Ovary (tissue), 9 donors: Measurements from ENCODE around the gene SULT1C3. TPM values are rescaled to one million over a fixed set of nuclear protein-coding genes. Genes with fewer than 3 reads are reported as not detected.

Source experiments
- DNase-seq, 5 donors: peaks; one replicate each; pipeline ENCODE4 v3.0.0-alpha.2; 2019 to 2020
- H3K27ac ChIP-seq, 2 donors: fragments of 200-600 bp; one replicate each; pipeline versions ENCODE4 v1.5.1 to v1.8.0; 2019 to 2022
- H3K27me3 ChIP-seq: fragments of 200-600 bp; one replicate; pipeline ENCODE4 v1.8.0; 2022
- H3K36me3 ChIP-seq: fragments of 200-600 bp; sonication (generic); one replicate; pipeline ENCODE4 v1.5.1; 2019
- H3K4me1 ChIP-seq: one replicate; pipeline ENCODE4 v1.8.1; 2013; ENCODE audit warnings: mild to moderate bottlenecking, moderate library complexity; ENCODE audit not compliant: insufficient read depth
- H3K4me3 ChIP-seq: fragments of 200-600 bp; sonication (generic); one replicate; pipeline ENCODE4 v1.5.1; 2017
- H3K9me3 ChIP-seq, 2 donors: fragments of 200-600 bp in 1 of 2; sonication (generic) in 1 of 2; one replicate each; pipeline versions ENCODE4 v1.5.1 to v1.8.1; 2013 to 2019; ENCODE audit warnings: mild to moderate bottlenecking in 1 of 2, moderate library complexity in 1 of 2
- CTCF ChIP-seq, 3 donors: fragments of 450-650 bp in 2 of 3; fragments of 200-600 bp in 1 of 3; IDR thresholded peaks; one replicate each; pipeline versions ENCODE4 v1.5.1 to v1.8.0; 2016 to 2022; ENCODE audit warnings: antibody characterized with exemption in 3 of 3, mild to moderate bottlenecking in 1 of 3
- EP300 ChIP-seq: sonication (generic); formaldehyde crosslinking; IDR thresholded peaks from one replicate; pipeline ENCODE4 v1.6.1; 2017; ENCODE audit warnings: antibody characterized with exemption
- POLR2A ChIP-seq: fragments of 450-650 bp; IDR thresholded peaks from one replicate; pipeline ENCODE4 v1.6.1; 2017; ENCODE audit warnings: antibody characterized with exemption, mild to moderate bottlenecking, moderate library complexity
- WGBS, 3 donors: extraction: QIAGEN DNeasy Blood & Tissue Kit in 1 of 3; methylation state at CpG; one replicate each; pipeline versions ENCODE4 v1.1.5 to v1.1.7; 2013 to 2017; 5-methylcytosine and 5-hydroxymethylcytosine counted together
- intact Hi-C, 4 donors: fragments of 100-400 bp; cut with DNase I; formaldehyde crosslinking; loops; one replicate each; pipeline versions ENCODE4 v1.11.0 to v1.15.1; 2022 to 2023
- polyA plus RNA-seq, 2 donors: library from polyadenylated mRNA; stranded (reverse); fragments of 200-250 nt in 1 of 2; fragments of 350-450 nt in 1 of 2; fragmentation: Illumina TruSeq in 1 of 2; extraction: RNeasy Lipid Tissue Mini Kit (QIAGEN cat#74804) in 1 of 2; gene quantifications; one replicate each; pipeline ENCODE4 v1.2.3, GENCODE V29; 2013 to 2014
- total RNA-seq, 7 donors: library from RNA; depleted of rRNA in 2 of 7; stranded (reverse); fragments of >200 nt in 2 of 7; fragmentation: NEBNext Ultra II Directional in 3 of 7; extraction: Animal tissue kit (Norgen Biotek cat#: 25700) in 3 of 7; gene quantifications; one replicate each; pipeline versions ENCODE4 v1.1.0 to v1.2.4, GENCODE V29; 2016 to 2023
- donor health status: DM: no; HTN: no; CAD: no; lungs with moderate emphysema.
- donor health status: DM: no; HTN: no; CAD: no.
- donor health status: Bipolar disorder and iron deficiency.
- donor health status: DM: yes; HTN: yes; CAD: no.
- donor health status: DM: no; HTN: no; CAD: no.
- donor health status: DM: yes; HTN: yes; CAD: no.

Gene SULT1C3
- total and polyA plus RNA-seq, 9 donors: not detected

GRCh38 chr2:108223573-108223972 lies 16.2 kb upstream of the SULT1C3 start:
- H3K27me3 ChIP-seq: no peaks in the 10 kb centered on the region
- H3K4me3 ChIP-seq: no peak overlapping the region
- WGBS, 3 donors: 70 to 80% (median 77%) methylated on average over 4 of the region's 4 CpGs
- no peak for DNase-seq
- no peak overlapping the region for H3K27ac ChIP-seq
- H3K36me3 ChIP-seq: no peaks in the 10 kb centered on the region
- intact Hi-C loops: no loop called here
- no peaks in the 10 kb centered on the region for H3K4me1 ChIP-seq
- TF ChIP-seq POLR2A (no peak), CTCF (IDR thresholded peaks at IDR 0.05) (no peak), EP300 (no peak)
- no peaks in the 10 kb centered on the region for H3K9me3 ChIP-seq

GRCh38 chr2:108224022-108224421 lies 15.7 kb upstream of the SULT1C3 start:
- WGBS, 3 donors: 96 to 100% (median 98%) methylated on average over 1 of the region's 1 CpG
- TF ChIP-seq POLR2A (no peak), CTCF (IDR thresholded peaks at IDR 0.05) (no peak)
- Histone ChIP-seq H3K4me1 (no peaks in the 10 kb centered on the region), H3K27me3 (no peaks in the 10 kb centered on the region), H3K27ac (no peak overlapping the region), H3K9me3 (no peaks in the 10 kb centered on the region), H3K36me3 (no peaks in the 10 kb centered on the region), H3K4me3 (no peak overlapping the region)
- intact Hi-C loops: no loop called here
- no peak for DNase-seq

- intact Hi-C loops: no loop called here
- no peak for DNase-seq
- Histone ChIP-seq H3K27ac (no peak overlapping the region), H3K4me1 (no peaks in the 10 kb centered on the region), H3K36me3 (no peaks in the 10 kb centered on the region), H3K9me3 (no peaks in the 10 kb centered on the region), H3K27me3 (no peaks in the 10 kb centered on the region), H3K4me3 (no peak overlapping the region)
- 72 to 81% (median 79%) methylated on average over 2 of the region's 2 CpGs for WGBS, 3 donors
- no peak for TF ChIP-seq EP300
- no peak for TF ChIP-seq POLR2A
- no peak for TF ChIP-seq CTCF (IDR thresholded peaks at IDR 0.05)
These were observed 13.2 kb upstream of the SULT1C3 start for GRCh38 chr2:108226564-108226963.

- Histone ChIP-seq H3K4me1 (no peaks in the 10 kb centered on the region), H3K9me3 (no peaks in the 10 kb centered on the region), H3K27me3 (no peaks in the 10 kb centered on the region), H3K36me3 (no peaks in the 10 kb centered on the region), H3K27ac (no peak overlapping the region), H3K4me3 (no peak overlapping the region)
- TF ChIP-seq EP300 (no peak), POLR2A (no peak), CTCF (IDR thresholded peaks at IDR 0.05) (no peak)
- 79 to 81% (median 80%) methylated on average over 4 of the region's 4 CpGs for WGBS, 3 donors
- no peak for DNase-seq
- intact Hi-C loops: no loop called here
These were observed 11.8 kb upstream of the SULT1C3 start for GRCh38 chr2:108228006-108228405.

- no peaks in the 10 kb centered on the region for H3K27me3 ChIP-seq
- no peak for DNase-seq
- WGBS, 3 donors: 48 to 63% (median 52%) methylated on average over 1 of the region's 1 CpG
- H3K27ac ChIP-seq: no peak overlapping the region
- TF ChIP-seq CTCF (IDR thresholded peaks at IDR 0.05): no peak
- no peak for TF ChIP-seq POLR2A
- TF ChIP-seq EP300: no peak
- H3K4me3 ChIP-seq: no peak overlapping the region
- H3K36me3 ChIP-seq: no peaks in the 10 kb centered on the region
- no peaks in the 10 kb centered on the region for H3K9me3 ChIP-seq
- intact Hi-C loops: no loop called here
- no peaks in the 10 kb centered on the region for H3K4me1 ChIP-seq
These were observed 11.2 kb upstream of the SULT1C3 start for GRCh38 chr2:108228537-108228936.
